ENCODE data around the gene STXBP5. TPM values are rescaled to one million over a fixed set of nuclear protein-coding genes. Genes with fewer than 3 reads are reported as not detected.

The STXBP5 gene
- total and polyA plus RNA-seq, 4 donors: 1.9 to 8.9 (median 4.8) TPM

- Histone ChIP-seq H3K9ac (ENCODE audit: low read depth in 1 of 2, low read length in 2 of 2) (no peak overlapping the region), H3K4me3 (ENCODE audit: low read depth in 1 of 3, low read length in 3 of 3) (no peak overlapping the region), H3K9me3 (ENCODE audit: control insufficient read depth in 4 of 4, low read length in 3 of 4) (no peaks in the 10 kb centered on the region), H3K27ac (ENCODE audit: low read depth in 1 of 2, low read length in 2 of 2) (no peak overlapping the region), H3K4me1 (ENCODE audit: control insufficient read depth in 4 of 4, insufficient read depth in 4 of 4, low read length in 3 of 4) (peaks cover 0 to 16% (median 8%) of the 10 kb centered on the region in 4 donors), H3K36me3 (ENCODE audit: control insufficient read depth in 4 of 4, insufficient read depth in 3 of 4, low read depth in 1 of 4, low read length in 3 of 4) (no peaks in the 10 kb centered on the region), H3K27me3 (ENCODE audit: control insufficient read depth in 4 of 4, insufficient read depth in 4 of 4, low read length in 3 of 4) (no peaks in the 10 kb centered on the region)
- no peak for DNase-seq (ENCODE audit: low spot score)
- TF ChIP-seq FOXA1 (IDR thresholded peaks at IDR 0.05) (no peak), SP1 (IDR thresholded peaks at IDR 0.05) (no peak), FOXA2 (IDR thresholded peaks at IDR 0.05) (no peak), RXRA (IDR thresholded peaks at IDR 0.05) (no peak), RAD21 (IDR thresholded peaks at IDR 0.05) (no peak), CTCF (IDR thresholded peaks at IDR 0.05; ENCODE audit: low read depth, low read length, missing input control) (no peak), ZBTB33 (IDR thresholded peaks at IDR 0.05) (no peak)
- WGBS: 28% methylated on average over 5 of the region's 5 CpGs
These were observed 13.7 kb upstream of the STXBP5 start for GRCh38 chr6:147190556-147190955.

- H3K4me1 ChIP-seq (ENCODE audit: control insufficient read depth in 4 of 4, insufficient read depth in 4 of 4, low read length in 3 of 4): peaks cover 0 to 16% (median 8%) of the 10 kb centered on the region in 4 donors
- peak; percentile 34 to 43 for TF ChIP-seq HNF4A (conservative IDR thresholded peaks at IDR 0.05)
- peak; percentile 27 to 62 for TF ChIP-seq RXRA (IDR thresholded peaks at IDR 0.05)
- no peak for TF ChIP-seq CTCF (IDR thresholded peaks at IDR 0.05; ENCODE audit: low read depth, low read length, missing input control)
- no peak for TF ChIP-seq REST (IDR thresholded peaks at IDR 0.05)
- TF ChIP-seq MAX (IDR thresholded peaks at IDR 0.05): peak; percentile 39
- no peak for TF ChIP-seq SP1 (IDR thresholded peaks at IDR 0.05)
- no peak for TF ChIP-seq TAF1 (conservative IDR thresholded peaks at IDR 0.05)
- TF ChIP-seq NR2F2 (IDR thresholded peaks at IDR 0.05): no peak
- TF ChIP-seq EGR1 (IDR thresholded peaks at IDR 0.05; ENCODE audit: low read depth in 2 of 2): no peak
- TF ChIP-seq YY1 (IDR thresholded peaks at IDR 0.05): no peak
- TF ChIP-seq ZBTB33 (IDR thresholded peaks at IDR 0.05): no peak
- TF ChIP-seq HNF4G (IDR thresholded peaks at IDR 0.05): no peak
- peak; percentile 98 for TF ChIP-seq FOXA1 (IDR thresholded peaks at IDR 0.05)
- peak in 1 of 2 donors; percentile 31 for TF ChIP-seq JUND (IDR thresholded peaks at IDR 0.05)
- TF ChIP-seq GABPA (IDR thresholded peaks at IDR 0.05 in 1 of 2, conservative IDR thresholded peaks at IDR 0.05 in 1 of 2): no peak
- peak; percentile 99 for TF ChIP-seq FOXA2 (IDR thresholded peaks at IDR 0.05)
- peak; percentile 51 for TF ChIP-seq ATF3 (IDR thresholded peaks at IDR 0.05)
- peak in 1 of 2 donors; percentile 10 for TF ChIP-seq RAD21 (IDR thresholded peaks at IDR 0.05)
- H3K27ac ChIP-seq (ENCODE audit: low read depth in 1 of 2, low read length in 2 of 2): no peak overlapping the region
- no peak overlapping the region for H3K9ac ChIP-seq (ENCODE audit: low read depth in 1 of 2, low read length in 2 of 2)
- H3K4me3 ChIP-seq (ENCODE audit: low read depth in 1 of 3, low read length in 3 of 3): no peak overlapping the region
- H3K36me3 ChIP-seq (ENCODE audit: control insufficient read depth in 4 of 4, insufficient read depth in 3 of 4, low read depth in 1 of 4, low read length in 3 of 4): no peaks in the 10 kb centered on the region
- no peaks in the 10 kb centered on the region for H3K27me3 ChIP-seq (ENCODE audit: control insufficient read depth in 4 of 4, insufficient read depth in 4 of 4, low read length in 3 of 4)
- 26% methylated on average over 3 of the region's 3 CpGs for WGBS
- no peaks in the 10 kb centered on the region for H3K9me3 ChIP-seq (ENCODE audit: control insufficient read depth in 4 of 4, low read length in 3 of 4)
- DNase-seq (ENCODE audit: low spot score): no peak
These were observed 11.8 kb upstream of the STXBP5 start for GRCh38 chr6:147192278-147192911.

All from liver (tissue), 9 donors.